Endodermal cell (in vitro differentiated cells): ENCODE results near the gene GSX2. TPM values are rescaled to one million over a fixed set of nuclear protein-coding genes. Genes with fewer than 3 reads are reported as not detected.

Experiments
- DNase-seq: peaks from one replicate; pipeline ENCODE4 v3.0.0-alpha.2; 2017
- H3K27ac ChIP-seq: 2 replicates; pipeline ENCODE4 v1.5.1; 2013; ENCODE audit warnings: mild to moderate bottlenecking, low read depth, low read length, moderate library complexity
- H3K27me3 ChIP-seq: 2 replicates; pipeline ENCODE4 v1.6.1; 2013; ENCODE audit warnings: mild to moderate bottlenecking, low read length, moderate library complexity; ENCODE audit not compliant: insufficient read depth, control insufficient read depth, poor library complexity, severe bottlenecking
- H3K36me3 ChIP-seq: 2 replicates; pipeline ENCODE4 v1.7.0; 2013; ENCODE audit warnings: mild to moderate bottlenecking, low read length, moderate library complexity; ENCODE audit not compliant: control insufficient read depth, insufficient read depth
- H3K4me1 ChIP-seq: one replicate; pipeline ENCODE4 v1.7.0; 2013; ENCODE audit warnings: low read length; ENCODE audit not compliant: control insufficient read depth, insufficient read depth
- H3K4me3 ChIP-seq: 2 replicates; pipeline ENCODE4 v1.5.1; 2013; ENCODE audit warnings: mild to moderate bottlenecking, low read length, moderate library complexity
- H3K9ac ChIP-seq: 2 replicates; pipeline ENCODE4 v1.6.1; 2013; ENCODE audit warnings: mild to moderate bottlenecking, low read length, moderate library complexity; ENCODE audit not compliant: poor library complexity, severe bottlenecking; ENCODE audit errors: extremely low read depth
- H3K9me3 ChIP-seq: 2 replicates; pipeline ENCODE4 v1.6.1; 2013; ENCODE audit warnings: mild to moderate bottlenecking, low read length, moderate library complexity; ENCODE audit not compliant: control insufficient read depth
- H3K27ac Mint-ChIP-seq: 2 replicates; pipeline ENCODE4 v1.8.0; 2020; ENCODE audit warnings: mixed read lengths
- H3K27me3 Mint-ChIP-seq: 2 replicates; pipeline ENCODE4 v1.8.0; 2021; ENCODE audit warnings: mild to moderate bottlenecking, mixed read lengths; ENCODE audit not compliant: insufficient read depth
- H3K36me3 Mint-ChIP-seq: 2 replicates; pipeline ENCODE4 v1.8.0; 2020; ENCODE audit warnings: low read depth, mixed read lengths
- H3K4me1 Mint-ChIP-seq: 2 replicates; pipeline ENCODE4 v1.8.0; 2020; ENCODE audit warnings: mixed read lengths
- H3K4me3 Mint-ChIP-seq: 2 replicates; pipeline ENCODE4 v1.8.0; 2020; ENCODE audit warnings: mild to moderate bottlenecking, moderate library complexity, mixed read lengths
- H3K9me3 Mint-ChIP-seq: 2 replicates; pipeline ENCODE4 v1.8.0; 2020; ENCODE audit warnings: mild to moderate bottlenecking, mixed read lengths
- WGBS, 2 experiments: methylation state at CpG; one replicate each; pipeline versions ENCODE4 v1.1.5 to v1.1.7; 2013; ENCODE audit warnings: missing lambda C conversion rate in 2 of 2, mixed read lengths in 1 of 2; ENCODE audit not compliant: insufficient coverage in 1 of 2, insufficient read length in 1 of 2; 5-methylcytosine and 5-hydroxymethylcytosine counted together
- total RNA-seq, 2 donors: library from RNA; stranded (reverse); fragmentation: NEBNext Ultra II Directional in 1 of 2; extraction: Animal tissue kit (Norgen Biotek cat#: 25700) in 1 of 2; gene quantifications; 2 replicates in 1 of 2; 3 replicates in 1 of 2; pipeline ENCODE4 v1.2.1, GENCODE V29; 2021
- TF ChIP-seq, protein P1 (sequence below): fragments of 200-600 bp; sonication (generic); conservative IDR thresholded peaks from 2 replicates; pipeline ENCODE4 v1.5.0; 2021; ENCODE audit warnings: antibody characterized with exemption, mild to moderate bottlenecking

The GSX2 gene
- total RNA-seq, 2 donors from 2014 or later = not detected

DNA sequence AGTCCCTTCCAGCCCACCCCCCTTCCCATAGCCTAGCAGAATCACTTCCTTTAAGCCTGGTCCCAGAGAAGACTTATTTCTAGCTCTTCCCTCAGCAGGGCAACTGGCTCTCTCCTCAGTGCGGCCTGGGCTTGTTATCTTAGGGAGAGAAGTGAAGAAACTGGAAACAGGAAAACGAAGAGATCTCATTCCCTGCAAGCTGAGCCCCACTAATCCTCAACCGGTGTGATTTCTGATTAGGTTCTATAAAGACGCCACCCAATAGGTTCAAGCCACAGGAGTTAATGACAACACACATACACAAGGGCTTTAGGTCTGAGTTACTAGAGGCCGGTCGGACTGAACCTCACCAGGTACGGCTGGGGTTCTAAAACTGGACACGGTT lies 3.2 kb downstream of the GSX2 start:
- Mint-ChIP-seq H3K27me3 (peaks cover 99% of the 10 kb centered on the region), H3K36me3 (no peaks in the 10 kb centered on the region), H3K27ac (no peak overlapping the region), H3K4me3 (peak overlapping the region; percentile 54), H3K9me3 (no peaks in the 10 kb centered on the region), H3K4me1 (peaks cover 23% of the 10 kb centered on the region)
- Histone ChIP-seq H3K9ac (no peak overlapping the region), H3K9me3 (no peaks in the 10 kb centered on the region), H3K27ac (no peak overlapping the region), H3K36me3 (no peaks in the 10 kb centered on the region), H3K27me3 (peaks cover 100% of the 10 kb centered on the region), H3K4me3 (peak overlapping the region; percentile 55), H3K4me1 (peaks cover 14% of the 10 kb centered on the region)
- TF ChIP-seq, protein P1, sequence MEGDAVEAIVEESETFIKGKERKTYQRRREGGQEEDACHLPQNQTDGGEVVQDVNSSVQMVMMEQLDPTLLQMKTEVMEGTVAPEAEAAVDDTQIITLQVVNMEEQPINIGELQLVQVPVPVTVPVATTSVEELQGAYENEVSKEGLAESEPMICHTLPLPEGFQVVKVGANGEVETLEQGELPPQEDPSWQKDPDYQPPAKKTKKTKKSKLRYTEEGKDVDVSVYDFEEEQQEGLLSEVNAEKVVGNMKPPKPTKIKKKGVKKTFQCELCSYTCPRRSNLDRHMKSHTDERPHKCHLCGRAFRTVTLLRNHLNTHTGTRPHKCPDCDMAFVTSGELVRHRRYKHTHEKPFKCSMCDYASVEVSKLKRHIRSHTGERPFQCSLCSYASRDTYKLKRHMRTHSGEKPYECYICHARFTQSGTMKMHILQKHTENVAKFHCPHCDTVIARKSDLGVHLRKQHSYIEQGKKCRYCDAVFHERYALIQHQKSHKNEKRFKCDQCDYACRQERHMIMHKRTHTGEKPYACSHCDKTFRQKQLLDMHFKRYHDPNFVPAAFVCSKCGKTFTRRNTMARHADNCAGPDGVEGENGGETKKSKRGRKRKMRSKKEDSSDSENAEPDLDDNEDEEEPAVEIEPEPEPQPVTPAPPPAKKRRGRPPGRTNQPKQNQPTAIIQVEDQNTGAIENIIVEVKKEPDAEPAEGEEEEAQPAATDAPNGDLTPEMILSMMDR = no peak
- peak; percentile 62 for DNase-seq
- 3 to 27% methylated on average over 2 to 7 of the region's 8 CpGs for WGBS, 2 experiments

DNA sequence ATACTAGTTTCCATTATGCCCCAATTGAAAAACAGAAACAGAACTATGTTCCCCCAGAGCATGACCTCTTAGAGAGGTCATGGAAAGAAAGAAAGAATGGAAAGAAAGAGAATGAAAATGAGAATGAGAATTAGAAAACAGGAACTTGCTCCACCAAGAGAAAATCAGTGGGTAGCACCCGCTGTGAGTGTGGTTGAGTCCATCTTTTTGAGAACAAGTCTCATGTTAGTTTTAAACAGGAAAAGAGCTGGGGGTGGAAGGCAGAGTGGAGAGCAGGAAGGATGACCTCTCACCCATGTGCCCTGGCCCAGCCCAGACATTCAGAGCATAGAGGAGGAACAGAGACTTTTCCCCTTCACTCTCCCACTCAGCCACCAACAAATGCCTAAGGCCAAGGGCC lies 4.9 kb downstream of the GSX2 start:
- Mint-ChIP-seq H3K9me3 (no peaks in the 10 kb centered on the region), H3K4me1 (peaks cover 29% of the 10 kb centered on the region), H3K27me3 (peaks cover 99% of the 10 kb centered on the region), H3K4me3 (no peak overlapping the region), H3K27ac (no peak overlapping the region), H3K36me3 (no peaks in the 10 kb centered on the region)
- TF ChIP-seq, protein P1 = no peak
- H3K27me3 ChIP-seq = peaks cover 100% of the 10 kb centered on the region
- no peaks in the 10 kb centered on the region for H3K9me3 ChIP-seq
- H3K36me3 ChIP-seq = no peaks in the 10 kb centered on the region
- H3K27ac ChIP-seq = no peak overlapping the region
- DNase-seq = no peak
- H3K4me3 ChIP-seq = no peak overlapping the region
- peaks cover 10% of the 10 kb centered on the region for H3K4me1 ChIP-seq
- 71 to 86% methylated on average over 1 of the region's 1 CpG for WGBS, 2 experiments
- H3K9ac ChIP-seq = no peak overlapping the region

DNA sequence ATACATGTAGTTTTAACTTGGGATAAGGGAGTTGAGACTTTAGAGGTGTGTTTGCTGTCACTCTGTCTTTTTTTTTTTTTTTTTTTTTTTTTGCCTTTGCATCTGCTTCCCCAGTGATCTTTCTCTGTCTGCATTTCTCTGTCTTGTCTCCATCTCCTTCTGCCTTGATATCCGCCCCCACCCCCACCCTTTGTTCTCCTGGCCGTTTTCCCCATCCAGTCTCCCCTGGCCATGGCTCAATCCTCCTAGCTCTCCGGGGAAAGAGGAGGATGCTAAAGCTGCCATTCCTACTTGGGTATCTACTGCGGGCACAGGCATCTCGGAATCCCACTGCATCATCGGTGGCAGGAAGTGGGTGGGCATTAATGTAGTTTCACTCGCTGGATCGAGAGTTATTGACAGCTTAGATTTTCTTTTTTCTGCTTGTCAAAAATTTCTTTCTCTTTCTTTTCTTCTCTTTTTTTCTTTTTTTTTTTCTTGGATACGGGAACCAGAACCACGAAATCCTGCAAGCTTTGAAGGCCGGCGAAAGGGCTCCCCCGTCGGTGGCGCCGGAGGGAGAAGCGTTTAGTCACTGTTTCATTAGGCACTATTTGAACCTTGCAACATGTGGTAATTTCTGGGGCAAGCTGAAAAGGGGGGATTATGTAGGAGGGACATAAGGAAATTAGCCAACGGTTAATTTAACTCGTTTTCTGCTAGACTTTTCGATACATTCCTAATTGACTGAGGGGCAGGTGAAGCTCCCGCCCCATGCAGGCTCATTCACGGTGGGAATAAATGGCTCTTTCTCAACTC lies 8.2 kb downstream of the GSX2 start:
- Mint-ChIP-seq H3K27me3 (peaks cover 96% of the 10 kb centered on the region), H3K36me3 (no peaks in the 10 kb centered on the region), H3K4me3 (peak overlapping the region; percentile 9), H3K4me1 (peaks cover 22% of the 10 kb centered on the region), H3K9me3 (no peaks in the 10 kb centered on the region), H3K27ac (no peak overlapping the region)
- Histone ChIP-seq H3K27me3 (peaks cover 100% of the 10 kb centered on the region), H3K36me3 (no peaks in the 10 kb centered on the region), H3K9ac (no peak overlapping the region), H3K9me3 (no peaks in the 10 kb centered on the region), H3K27ac (no peak overlapping the region), H3K4me1 (no peaks in the 10 kb centered on the region), H3K4me3 (no peak overlapping the region)
- TF ChIP-seq, protein P1 = peak; percentile 48
- peak; percentile 58 for DNase-seq
- WGBS, 2 experiments = 7% methylated on average over 12 to 22 of the region's 22 CpGs
